MCF 10A (cell line): ENCODE data around the gene DLEC1. TPM values are rescaled to one million over a fixed set of nuclear protein-coding genes. Genes with fewer than 3 reads are reported as not detected.

Source experiments
- BruUV-seq: library from RNA; stranded (reverse); fragments of 400-500 nt; replicated peaks from 2 replicates; lab custom pipeline; 2021; lab: Mats Ljungman, UMichigan
- CTCF ChIA-PET: fragments of 300-600 bp; sonication (Branson Sonifier 250); formaldehyde crosslinking; extraction: SDS; loops from one replicate; lab custom pipeline; 2021; ENCODE audit warnings: antibody characterized with exemption, inconsistent platforms; lab: Yijun Ruan, JAX
- POLR2A ChIA-PET: fragments of 300-600, 350-650 bp; sonication (Branson Sonifier 250); formaldehyde crosslinking; extraction: SDS; loops from one replicate; lab custom pipeline; 2020; ENCODE audit warnings: antibody characterized with exemption, inconsistent platforms; lab: Yijun Ruan, JAX
- DNase-seq: peaks from one replicate; pipeline ENCODE4 v3.0.0-alpha.2; 2018; ENCODE audit not compliant: unreplicated experiment
- H3K27ac Mint-ChIP-seq: one replicate; pipeline ENCODE4 v1.8.0; 2022; ENCODE audit warnings: mild to moderate bottlenecking, low read depth, mixed read lengths; ENCODE audit not compliant: unreplicated experiment
- H3K27me3 Mint-ChIP-seq: one replicate; pipeline ENCODE4 v1.8.0; 2022; ENCODE audit warnings: mixed read lengths; ENCODE audit not compliant: insufficient read depth, unreplicated experiment
- H3K36me3 Mint-ChIP-seq: one replicate; pipeline ENCODE4 v1.8.0; 2022; ENCODE audit warnings: mild to moderate bottlenecking, moderate library complexity, mixed read lengths; ENCODE audit not compliant: insufficient read depth, unreplicated experiment
- H3K4me1 Mint-ChIP-seq: one replicate; pipeline ENCODE4 v1.8.0; 2022; ENCODE audit warnings: mixed read lengths; ENCODE audit not compliant: insufficient read depth, unreplicated experiment
- H3K4me3 Mint-ChIP-seq: one replicate; pipeline ENCODE4 v1.8.0; 2022; ENCODE audit warnings: mild to moderate bottlenecking, moderate library complexity, mixed read lengths; ENCODE audit not compliant: unreplicated experiment
- H3K9me3 Mint-ChIP-seq: one replicate; pipeline ENCODE4 v1.8.0; 2022; ENCODE audit warnings: mixed read lengths; ENCODE audit not compliant: unreplicated experiment
- intact Hi-C: fragments of 100-400 bp; cut with micrococcal nuclease; formaldehyde crosslinking; loops from 2 replicates; pipeline ENCODE4 v1.14.1; 2022
- total RNA-seq: library from RNA; stranded (reverse); gene quantifications from 2 replicates; pipeline ENCODE4 v1.2.3, GENCODE V29; 2022
- TF ChIP-seq, protein P1 (sequence below): fragments of 200-600 bp; IDR thresholded peaks from one replicate; pipeline ENCODE4 v1.8.0; 2022; ENCODE audit warnings: antibody characterized with exemption, mild to moderate bottlenecking; ENCODE audit not compliant: unreplicated experiment

The DLEC1 gene
- total RNA-seq, 1 experiment from 2014 or later = 1.3 TPM

GRCh38 chr3:38009807-38010591, 29.0 kb upstream of the DLEC1 start:
- no TSS peak for BruUV-seq

GRCh38 chr3:38011111-38011510, 27.9 kb upstream of the DLEC1 start:
- DNase-seq = no peak
- Mint-ChIP-seq H3K4me1 (no peaks in the 10 kb centered on the region), H3K36me3 (peaks cover 5% of the 10 kb centered on the region), H3K4me3 (no peak overlapping the region), H3K27me3 (no peaks in the 10 kb centered on the region), H3K27ac (no peak overlapping the region), H3K9me3 (no peaks in the 10 kb centered on the region)
- no TSS peak for BruUV-seq
- TF ChIP-seq, protein P1, sequence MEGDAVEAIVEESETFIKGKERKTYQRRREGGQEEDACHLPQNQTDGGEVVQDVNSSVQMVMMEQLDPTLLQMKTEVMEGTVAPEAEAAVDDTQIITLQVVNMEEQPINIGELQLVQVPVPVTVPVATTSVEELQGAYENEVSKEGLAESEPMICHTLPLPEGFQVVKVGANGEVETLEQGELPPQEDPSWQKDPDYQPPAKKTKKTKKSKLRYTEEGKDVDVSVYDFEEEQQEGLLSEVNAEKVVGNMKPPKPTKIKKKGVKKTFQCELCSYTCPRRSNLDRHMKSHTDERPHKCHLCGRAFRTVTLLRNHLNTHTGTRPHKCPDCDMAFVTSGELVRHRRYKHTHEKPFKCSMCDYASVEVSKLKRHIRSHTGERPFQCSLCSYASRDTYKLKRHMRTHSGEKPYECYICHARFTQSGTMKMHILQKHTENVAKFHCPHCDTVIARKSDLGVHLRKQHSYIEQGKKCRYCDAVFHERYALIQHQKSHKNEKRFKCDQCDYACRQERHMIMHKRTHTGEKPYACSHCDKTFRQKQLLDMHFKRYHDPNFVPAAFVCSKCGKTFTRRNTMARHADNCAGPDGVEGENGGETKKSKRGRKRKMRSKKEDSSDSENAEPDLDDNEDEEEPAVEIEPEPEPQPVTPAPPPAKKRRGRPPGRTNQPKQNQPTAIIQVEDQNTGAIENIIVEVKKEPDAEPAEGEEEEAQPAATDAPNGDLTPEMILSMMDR = no peak
- intact Hi-C loops = no loop called here
- POLR2A ChIA-PET = interaction anchor here (1.0 kb wide), 1 partner anchor 236 kb away, joined by 3 read pairs; no protein-coding TSS in a partner anchor
- CTCF ChIA-PET = interaction anchor here (0.7 to 1.0 kb wide), 4 partner anchors 8 to 156 kb away, joined by 3 to 6 read pairs (median 4); no protein-coding TSS in a partner anchor

More at GRCh38 chr3:38009807-38010591, 29.0 kb upstream of the DLEC1 start:
- Mint-ChIP-seq H3K4me1 (peaks cover 6% of the 10 kb centered on the region), H3K4me3 (no peak overlapping the region), H3K36me3 (peaks cover 5% of the 10 kb centered on the region), H3K27me3 (no peaks in the 10 kb centered on the region), H3K9me3 (no peaks in the 10 kb centered on the region), H3K27ac (no peak overlapping the region)
- CTCF ChIA-PET = no interaction called here
- TF ChIP-seq, protein P1 = no peak
- intact Hi-C loops = loop anchor here (10.0 kb wide), 1 partner anchor 335 kb away; the partner anchor contains the start of gene XYLB
- POLR2A ChIA-PET = interaction anchor here (1.0 kb wide), 1 partner anchor 237 kb away, joined by 3 read pairs; no protein-coding TSS in a partner anchor
- DNase-seq = no peak

- no peak overlapping the region for H3K27ac Mint-ChIP-seq
- H3K27me3 Mint-ChIP-seq = no peaks in the 10 kb centered on the region
- H3K9me3 Mint-ChIP-seq = no peaks in the 10 kb centered on the region
- TF ChIP-seq, protein P1 = no peak
- no peak for DNase-seq
- no peak overlapping the region for H3K4me3 Mint-ChIP-seq
- intact Hi-C loops = no loop called here
- no peaks in the 10 kb centered on the region for H3K4me1 Mint-ChIP-seq
- POLR2A ChIA-PET = interaction anchor here (0.6 kb wide), 1 partner anchor 364 kb away, joined by 3 read pairs; no protein-coding TSS in a partner anchor
- H3K36me3 Mint-ChIP-seq = no peaks in the 10 kb centered on the region
- CTCF ChIA-PET = interaction anchor here (0.6 to 4.7 kb wide), 4 partner anchors 11 to 88 kb away, joined by 3 to 38 read pairs (median 3); no protein-coding TSS in a partner anchor
- BruUV-seq = no TSS peak
Observed at GRCh38 chr3:38015485-38015884, 23.5 kb upstream of the DLEC1 start.

DNA sequence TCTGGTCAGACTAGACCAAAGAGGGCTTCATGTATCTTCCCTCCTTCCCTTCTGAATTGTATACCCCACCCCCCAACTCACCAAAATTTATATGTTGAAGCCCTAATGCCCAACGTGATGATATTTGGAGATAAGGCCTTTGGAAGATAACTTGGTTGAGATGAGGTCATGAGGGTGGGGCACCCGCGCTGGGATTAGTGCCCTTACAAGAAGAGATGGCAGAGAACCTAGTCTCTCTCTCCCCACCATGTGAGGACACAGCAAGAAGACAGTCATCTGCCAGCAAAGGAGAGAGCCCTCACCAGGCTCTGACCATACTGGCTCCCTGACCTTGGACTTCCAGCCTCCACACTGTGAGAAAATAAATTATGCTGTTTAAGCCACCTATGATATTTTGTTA, 23.0 kb upstream of the DLEC1 start:
- CTCF ChIA-PET = interaction anchor here (0.6 to 4.7 kb wide), 5 partner anchors 11 to 110 kb away, joined by 3 to 38 read pairs (median 3); no protein-coding TSS in a partner anchor
- POLR2A ChIA-PET = interaction anchor here (0.6 kb wide), 1 partner anchor 437 kb away, joined by 3 read pairs; no protein-coding TSS in a partner anchor
- Mint-ChIP-seq H3K36me3 (no peaks in the 10 kb centered on the region), H3K9me3 (no peaks in the 10 kb centered on the region), H3K27me3 (no peaks in the 10 kb centered on the region), H3K27ac (no peak overlapping the region), H3K4me3 (no peak overlapping the region), H3K4me1 (no peaks in the 10 kb centered on the region)
- BruUV-seq = no TSS peak
- intact Hi-C loops = no loop called here
- DNase-seq = no peak
- TF ChIP-seq, protein P1 = no peak
